Right lobe of liver (tissue), 6 donors: ENCODE data around the gene CACNA2D1. TPM values are rescaled to one million over a fixed set of nuclear protein-coding genes. Genes with fewer than 3 reads are reported as not detected.

Experiments used
- ATAC-seq, 4 donors: fragments of 200-7000 bp; cut with Tn5 transposase; one replicate each; pipeline ENCODE4 v1.9.1; 2020; ENCODE audit warnings: mild to moderate bottlenecking in 4 of 4, moderate library complexity in 4 of 4
- DNase-seq, 3 donors: peaks; one replicate each; pipeline ENCODE4 v3.0.0-alpha.2; 2020
- H3K27ac ChIP-seq, 3 donors: fragments of 200-600 bp; one replicate each; pipeline ENCODE4 v1.8.0; 2022
- H3K27me3 ChIP-seq, 2 donors: fragments of 200-600 bp; one replicate each; pipeline ENCODE4 v1.8.0; 2022
- H3K36me3 ChIP-seq, 4 donors: fragments of 200-600 bp; sonication (generic) in 1 of 4; one replicate each; pipeline versions ENCODE4 v1.5.1 to v1.8.0; 2017 to 2022; ENCODE audit warnings: control low read depth in 1 of 4
- H3K4me1 ChIP-seq, 4 donors: fragments of 200-600 bp; sonication (generic) in 1 of 4; one replicate each; pipeline versions ENCODE4 v1.5.1 to v1.8.0; 2017 to 2022; ENCODE audit warnings: control low read depth in 1 of 4
- H3K4me3 ChIP-seq, 3 donors: fragments of 200-600 bp; one replicate each; pipeline ENCODE4 v1.8.0; 2022
- H3K9me3 ChIP-seq, 4 donors: fragments of 200-600 bp; sonication (generic) in 1 of 4; one replicate each; pipeline versions ENCODE4 v1.5.1 to v1.8.0; 2017 to 2022; ENCODE audit warnings: control low read depth in 1 of 4
- POLR2A ChIP-seq: fragments of 450-650 bp; IDR thresholded peaks from one replicate; pipeline ENCODE4 v1.6.1; 2017; ENCODE audit warnings: antibody characterized with exemption, mild to moderate bottlenecking
- WGBS: methylation state at CpG from one replicate; pipeline ENCODE4 v1.1.6; 2018; ENCODE audit warnings: low coverage, low lambda C conversion rate; ENCODE audit not compliant: insufficient coverage; ENCODE audit errors: missing lambda C conversion rate; 5-methylcytosine and 5-hydroxymethylcytosine counted together
- intact Hi-C, 2 donors: fragments of 100-400 bp; cut with DNase I; formaldehyde crosslinking; loops; one replicate each; pipeline versions ENCODE4 v1.11.2 to v1.14.1; 2022
- total RNA-seq, 6 experiments: library from RNA; depleted of rRNA in 2 of 6; stranded (reverse); fragments of >200 nt in 2 of 6; fragmentation: NEBNext Ultra II Directional in 3 of 6; extraction: Animal tissue kit (Norgen Biotek cat#: 25700) in 3 of 6; gene quantifications; one replicate each; pipeline versions ENCODE4 v1.1.0 to v1.2.4, GENCODE V29; 2016 to 2023
- TF ChIP-seq, protein P1 (sequence below), 4 donors: fragments of 200-600 bp in 3 of 4; fragments of 450-650 bp in 1 of 4; IDR thresholded peaks; one replicate each; pipeline versions ENCODE4 v1.5.1 to v1.8.0; 2016 to 2022; ENCODE audit warnings: antibody characterized with exemption in 4 of 4, mild to moderate bottlenecking in 2 of 4
- donor health status: DM: no; HTN: yes; CAD: no.
- donor health status: DM: no; HTN: no; CAD: no.
- donor health status: DM: no; HTN: no; CAD: no.
- donor health status: DM: no; HTN: yes; CAD: no.
- donor health status: DM: no; HTN: yes; CAD: no.

The CACNA2D1 gene
- total RNA-seq, 6 experiments from 2014 or later, result 1.3 to 6.0 (median 2.2) TPM

DNA sequence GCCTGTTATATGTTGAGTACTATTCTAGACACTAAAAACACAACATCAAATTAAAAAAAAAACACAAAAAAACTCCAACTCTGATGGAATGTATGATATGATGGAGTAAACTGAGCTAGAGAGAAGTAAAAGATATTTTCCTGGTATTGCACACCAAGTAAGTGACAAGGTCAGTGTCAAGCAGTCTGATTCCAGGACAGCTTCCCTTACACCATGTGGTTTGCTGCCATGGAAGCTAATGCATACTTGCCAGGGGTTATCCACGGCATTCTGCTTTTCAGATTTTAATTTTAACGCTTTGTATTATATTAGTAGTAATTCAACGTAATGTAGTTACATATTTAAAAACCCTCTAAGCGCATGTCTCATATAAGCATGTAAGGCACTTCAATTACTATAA is 48.4 kb downstream of the CACNA2D1 start:
- Histone ChIP-seq H3K4me3 (no peak overlapping the region), H3K4me1 (no peaks in the 10 kb centered on the region), H3K27ac (no peak overlapping the region), H3K9me3 (no peaks in the 10 kb centered on the region), H3K27me3 (no peaks in the 10 kb centered on the region), H3K36me3 (no peaks in the 10 kb centered on the region)
- ATAC-seq, result no peak
- no peak for DNase-seq
- intact Hi-C loops, result no loop called here
- 57% methylated on average over 4 of the region's 4 CpGs for WGBS
- TF ChIP-seq, protein P1, sequence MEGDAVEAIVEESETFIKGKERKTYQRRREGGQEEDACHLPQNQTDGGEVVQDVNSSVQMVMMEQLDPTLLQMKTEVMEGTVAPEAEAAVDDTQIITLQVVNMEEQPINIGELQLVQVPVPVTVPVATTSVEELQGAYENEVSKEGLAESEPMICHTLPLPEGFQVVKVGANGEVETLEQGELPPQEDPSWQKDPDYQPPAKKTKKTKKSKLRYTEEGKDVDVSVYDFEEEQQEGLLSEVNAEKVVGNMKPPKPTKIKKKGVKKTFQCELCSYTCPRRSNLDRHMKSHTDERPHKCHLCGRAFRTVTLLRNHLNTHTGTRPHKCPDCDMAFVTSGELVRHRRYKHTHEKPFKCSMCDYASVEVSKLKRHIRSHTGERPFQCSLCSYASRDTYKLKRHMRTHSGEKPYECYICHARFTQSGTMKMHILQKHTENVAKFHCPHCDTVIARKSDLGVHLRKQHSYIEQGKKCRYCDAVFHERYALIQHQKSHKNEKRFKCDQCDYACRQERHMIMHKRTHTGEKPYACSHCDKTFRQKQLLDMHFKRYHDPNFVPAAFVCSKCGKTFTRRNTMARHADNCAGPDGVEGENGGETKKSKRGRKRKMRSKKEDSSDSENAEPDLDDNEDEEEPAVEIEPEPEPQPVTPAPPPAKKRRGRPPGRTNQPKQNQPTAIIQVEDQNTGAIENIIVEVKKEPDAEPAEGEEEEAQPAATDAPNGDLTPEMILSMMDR (IDR thresholded peaks at IDR 0.05), result no peak
- TF ChIP-seq POLR2A, result no peak

DNA sequence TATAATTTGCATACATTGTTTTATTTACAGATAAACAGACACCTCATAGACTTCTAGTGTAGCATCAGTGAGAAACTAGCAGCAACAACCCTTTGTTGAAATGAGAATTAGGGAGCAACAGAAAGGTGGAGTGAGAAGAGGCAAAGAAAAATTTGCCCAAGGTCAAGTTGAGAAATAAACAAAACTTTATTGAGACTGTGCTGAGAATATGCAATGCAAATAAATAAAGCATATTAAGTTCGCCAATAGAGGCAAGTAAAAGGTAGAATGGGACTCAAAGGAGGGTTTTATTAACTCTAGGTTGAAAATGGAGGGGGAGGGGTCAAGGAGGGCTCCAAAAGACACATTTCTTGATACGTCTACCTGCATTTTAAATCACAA is 49.7 kb downstream of the CACNA2D1 start:
- H3K4me1 ChIP-seq, result no peaks in the 10 kb centered on the region
- no peaks in the 10 kb centered on the region for H3K9me3 ChIP-seq
- intact Hi-C loops, result no loop called here
- no peaks in the 10 kb centered on the region for H3K27me3 ChIP-seq
- H3K36me3 ChIP-seq, result no peaks in the 10 kb centered on the region
- no peak overlapping the region for H3K4me3 ChIP-seq
- TF ChIP-seq, protein P1 (IDR thresholded peaks at IDR 0.05), result no peak
- TF ChIP-seq POLR2A, result no peak
- no peak for DNase-seq
- no peak overlapping the region for H3K27ac ChIP-seq
- 51% methylated on average over 2 of the region's 2 CpGs for WGBS
- ATAC-seq, result no peak

DNA sequence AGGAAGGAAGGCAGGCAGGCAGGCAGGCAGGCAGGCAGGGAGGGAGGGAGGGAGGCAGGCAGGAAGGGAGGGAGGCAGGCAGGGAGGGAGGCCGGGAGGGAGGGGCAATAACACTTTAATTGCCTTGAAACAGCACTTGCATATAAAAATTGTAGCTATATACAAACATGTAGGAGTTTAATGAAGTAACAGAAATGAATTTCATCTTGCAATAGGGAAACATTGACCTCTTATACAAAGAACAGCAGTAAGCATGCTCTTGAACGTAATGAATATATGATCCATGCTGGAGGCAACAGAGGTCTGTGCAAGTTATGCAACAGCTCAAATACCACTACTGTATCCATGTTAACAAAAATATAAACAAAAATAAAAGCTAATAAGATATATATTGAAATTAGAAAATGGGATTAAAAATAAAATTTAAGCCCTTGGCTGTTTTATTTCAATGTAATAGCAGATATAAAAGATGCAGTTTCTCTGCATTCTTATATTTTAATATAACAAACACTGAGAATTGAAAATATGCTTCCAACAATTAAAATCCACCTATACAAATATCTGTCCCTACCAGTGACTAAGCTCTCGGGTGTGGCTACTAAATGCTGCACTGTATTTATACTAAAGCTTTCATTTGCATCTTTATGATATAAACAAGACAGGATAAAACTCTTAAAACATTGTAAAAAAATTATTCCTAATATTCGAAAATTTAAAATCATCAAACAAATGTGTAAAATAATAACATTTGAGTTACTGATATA is 50.3 kb downstream of the CACNA2D1 start:
- TF ChIP-seq POLR2A, result no peak
- TF ChIP-seq, protein P1 (IDR thresholded peaks at IDR 0.05), result no peak
- H3K4me1 ChIP-seq, result no peaks in the 10 kb centered on the region
- intact Hi-C loops, result no loop called here
- no peak overlapping the region for H3K27ac ChIP-seq
- no peaks in the 10 kb centered on the region for H3K36me3 ChIP-seq
- H3K4me3 ChIP-seq, result no peak overlapping the region
- 41% methylated on average over 4 of the region's 4 CpGs for WGBS
- no peaks in the 10 kb centered on the region for H3K27me3 ChIP-seq
- DNase-seq (no peak), ATAC-seq (no peak)
- H3K9me3 ChIP-seq, result no peaks in the 10 kb centered on the region

DNA sequence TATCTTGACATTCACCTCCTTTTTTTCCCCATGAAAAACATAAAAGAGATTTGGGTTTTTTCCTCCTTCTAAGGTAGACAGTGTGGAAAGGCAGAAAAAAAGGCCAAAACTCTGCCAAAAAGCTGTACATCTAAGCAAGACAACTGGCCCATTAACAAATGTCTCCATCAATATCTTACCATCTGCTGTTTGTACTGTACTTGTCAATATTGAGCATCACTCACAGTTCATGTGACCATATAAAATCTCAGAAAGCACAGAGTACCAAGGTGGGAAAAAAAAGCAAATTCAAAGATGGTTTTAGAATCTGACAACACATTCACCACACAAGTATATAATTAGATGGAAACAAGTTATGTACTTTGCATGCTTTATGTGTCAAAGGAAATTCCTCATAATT is 52.6 kb downstream of the CACNA2D1 start:
- DNase-seq (no peak), ATAC-seq (no peak)
- H3K36me3 ChIP-seq, result no peaks in the 10 kb centered on the region
- TF ChIP-seq, protein P1 (IDR thresholded peaks at IDR 0.05), result no peak
- no peak for TF ChIP-seq POLR2A
- no peaks in the 10 kb centered on the region for H3K9me3 ChIP-seq
- intact Hi-C loops, result no loop called here
- no peak overlapping the region for H3K4me3 ChIP-seq
- H3K27ac ChIP-seq, result no peak overlapping the region
- no peaks in the 10 kb centered on the region for H3K4me1 ChIP-seq
- no peaks in the 10 kb centered on the region for H3K27me3 ChIP-seq
